Tongue (tissue), 2 donors: ENCODE results near the gene CACNG8. TPM values are rescaled to one million over a fixed set of nuclear protein-coding genes. Genes with fewer than 3 reads are reported as not detected.

Source experiments
- DNase-seq: peaks from one replicate; pipeline ENCODE4 v3.0.0-alpha.2; 2015
- total RNA-seq: library from RNA; depleted of rRNA; stranded (reverse); fragments of >200 nt; gene quantifications from one replicate; pipeline ENCODE4 v1.2.3, GENCODE V29; 2014

CACNG8 gene
- total RNA-seq, 1 donor from 2014 or later: 0.10 TPM

GRCh38 chr19:53961523-53962356 is 997 bp upstream of the CACNG8 start:
- no peak for DNase-seq

GRCh38 chr19:53965091-53965490 is 2.4 kb downstream of the CACNG8 start:
- no peak for DNase-seq

- no peak for DNase-seq
These were observed 4.2 kb downstream of the CACNG8 start for GRCh38 chr19:53966931-53967330.

- DNase-seq: no peak
These were observed 6.6 kb downstream of the CACNG8 start for GRCh38 chr19:53969366-53969765.

GRCh38 chr19:53971673-53972072 is 8.9 kb downstream of the CACNG8 start:
- no peak for DNase-seq

GRCh38 chr19:53977429-53977990 is 14.8 kb downstream of the CACNG8 start:
- DNase-seq: peak; percentile 94

GRCh38 chr19:53977991-53978731 is 15.4 kb downstream of the CACNG8 start:
- peak; percentile 84 for DNase-seq

- no peak for DNase-seq
These were observed 16.5 kb downstream of the CACNG8 start for GRCh38 chr19:53978975-53979801.

GRCh38 chr19:53980539-53981375 is 18.0 kb downstream of the CACNG8 start:
- no peak for DNase-seq

GRCh38 chr19:53981376-53981951 is 18.7 kb downstream of the CACNG8 start:
- no peak for DNase-seq

- peak; percentile 25 for DNase-seq
These were observed 19.3 kb downstream of the CACNG8 start for GRCh38 chr19:53982001-53982451.

GRCh38 chr19:53982611-53983010 is 19.9 kb downstream of the CACNG8 start:
- peak; percentile 63 for DNase-seq

GRCh38 chr19:53983457-53984289 is 20.9 kb downstream of the CACNG8 start:
- DNase-seq: no peak

- DNase-seq: no peak
These were observed 23.1 kb downstream of the CACNG8 start for GRCh38 chr19:53985863-53986262.

GRCh38 chr19:53988981-53989380 is 26.2 kb downstream of the CACNG8 start:
- no peak for DNase-seq

- peak; percentile 21 for DNase-seq
These were observed 27.1 kb downstream of the CACNG8 start for GRCh38 chr19:53989600-53990533.

GRCh38 chr19:53991224-53992113 is 28.7 kb downstream of the CACNG8 start, which contains the start of gene CACNG6:
TSS of gene CACNG6 (plus strand) at chr19:53991637. CDS start at chr19:53992878, 1,241 bp downstream.
- peak; percentile 89 for DNase-seq
